Activated CD8-positive, alpha-beta T cell treated with anti-CD3 and anti-CD28 coated beads for 36 hours (primary cell): Measurements from ENCODE around the gene CAB39. TPM values are rescaled to one million over a fixed set of nuclear protein-coding genes. Genes with fewer than 3 reads are reported as not detected.

Experiments used
- total RNA-seq, 2 experiments: library from RNA; stranded (reverse); gene quantifications; one replicate each; pipeline ENCODE4 v1.2.3, GENCODE V29; 2021

The CAB39 gene
- total RNA-seq, 2 experiments from 2014 or later = 119 to 120 TPM

Other genes starting within 250 kb of the CAB39 start
- 10 to 100 TPM; 43.2 to 43.4 TPM for gene ITM2C, start 152.1 kb downstream of the CAB39 start, total RNA-seq
- gene GPR55, start 212.4 kb downstream of the CAB39 start, total RNA-seq = 1 to 10 TPM; 5.0 to 5.3 TPM